ENCODE data around the gene SMYD4. TPM values are rescaled to one million over a fixed set of nuclear protein-coding genes. Genes with fewer than 3 reads are reported as not detected.

Gene SMYD4
- total RNA-seq, 6 donors from 2014 or later = 9.1 to 28.3 (median 17.3) TPM

DNA sequence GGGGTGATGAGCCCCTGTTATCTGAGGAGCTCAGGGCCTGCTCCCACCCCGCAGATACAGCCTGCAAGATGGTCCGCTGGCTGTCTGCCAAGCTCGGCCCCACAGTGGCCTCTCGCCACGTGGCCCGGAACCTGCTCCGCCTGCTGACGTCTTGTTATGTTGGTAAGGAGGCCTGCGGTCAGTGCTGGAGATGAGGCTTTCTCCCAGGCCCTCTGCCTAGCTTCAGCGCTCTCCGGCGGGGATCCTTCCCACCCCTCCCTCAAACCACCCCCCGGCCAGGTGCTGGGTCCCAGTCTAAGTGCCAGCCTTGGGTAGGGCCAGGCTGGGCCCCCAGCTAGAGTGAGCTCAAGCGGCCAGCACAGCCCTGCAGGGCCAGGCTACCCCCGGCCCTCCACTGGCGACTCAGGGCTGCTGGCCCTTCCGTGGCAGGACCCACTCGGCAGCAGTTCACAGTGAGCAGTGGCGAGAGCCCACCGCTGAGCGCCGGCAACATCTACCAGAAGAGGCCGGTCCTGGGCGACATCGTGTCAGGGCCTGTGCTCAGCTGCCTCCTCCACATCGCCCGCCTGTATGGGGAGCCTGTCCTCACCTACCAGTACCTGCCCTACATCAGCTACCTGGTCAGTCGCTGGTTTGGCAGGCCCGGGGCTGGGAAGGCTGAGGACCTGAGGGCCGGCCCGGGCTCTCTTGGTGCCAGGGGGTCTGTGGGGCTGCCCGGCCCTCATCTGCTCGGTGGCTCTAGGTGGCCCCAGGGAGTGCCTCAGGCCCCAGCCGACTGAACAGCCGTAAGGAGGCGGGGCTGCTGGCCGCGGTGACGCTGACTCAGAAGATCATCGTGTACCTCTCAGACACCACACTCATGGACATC, 99.1 kb downstream of the SMYD4 start:
- Histone ChIP-seq H3K4me1 (peaks cover 5 to 55% (median 45%) of the 10 kb centered on the region in 4 donors), H3K9me3 (no peaks in the 10 kb centered on the region), H3K27me3 (no peaks in the 10 kb centered on the region), H3K27ac (peak overlapping the region; percentile 58 to 91 (median 80)), H3K4me3 (peak overlapping the region in 2 of 4 donors; percentile 18 to 25), H3K36me3 (peaks cover 19 to 74% (median 66%) of the 10 kb centered on the region in 4 donors)
- 78 to 79% methylated on average over 13 to 28 of the region's 40 CpGs for WGBS, 2 donors
- ATAC-seq (ENCODE audit: low FRiP score in 2 of 2) (peak; percentile 73 to 92), DNase-seq (peak; percentile 71 to 93)
- TF ChIP-seq POLR2AphosphoS5 (IDR thresholded peaks at IDR 0.05) (peak in 1 of 2 donors; percentile 36), POLR2A (IDR thresholded peaks at IDR 0.05) (peak in 1 of 4 donors; percentile 37), EP300 (IDR thresholded peaks at IDR 0.05) (no peak)
- TF ChIP-seq, protein P1, sequence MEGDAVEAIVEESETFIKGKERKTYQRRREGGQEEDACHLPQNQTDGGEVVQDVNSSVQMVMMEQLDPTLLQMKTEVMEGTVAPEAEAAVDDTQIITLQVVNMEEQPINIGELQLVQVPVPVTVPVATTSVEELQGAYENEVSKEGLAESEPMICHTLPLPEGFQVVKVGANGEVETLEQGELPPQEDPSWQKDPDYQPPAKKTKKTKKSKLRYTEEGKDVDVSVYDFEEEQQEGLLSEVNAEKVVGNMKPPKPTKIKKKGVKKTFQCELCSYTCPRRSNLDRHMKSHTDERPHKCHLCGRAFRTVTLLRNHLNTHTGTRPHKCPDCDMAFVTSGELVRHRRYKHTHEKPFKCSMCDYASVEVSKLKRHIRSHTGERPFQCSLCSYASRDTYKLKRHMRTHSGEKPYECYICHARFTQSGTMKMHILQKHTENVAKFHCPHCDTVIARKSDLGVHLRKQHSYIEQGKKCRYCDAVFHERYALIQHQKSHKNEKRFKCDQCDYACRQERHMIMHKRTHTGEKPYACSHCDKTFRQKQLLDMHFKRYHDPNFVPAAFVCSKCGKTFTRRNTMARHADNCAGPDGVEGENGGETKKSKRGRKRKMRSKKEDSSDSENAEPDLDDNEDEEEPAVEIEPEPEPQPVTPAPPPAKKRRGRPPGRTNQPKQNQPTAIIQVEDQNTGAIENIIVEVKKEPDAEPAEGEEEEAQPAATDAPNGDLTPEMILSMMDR (IDR thresholded peaks at IDR 0.05) = no peak

DNA sequence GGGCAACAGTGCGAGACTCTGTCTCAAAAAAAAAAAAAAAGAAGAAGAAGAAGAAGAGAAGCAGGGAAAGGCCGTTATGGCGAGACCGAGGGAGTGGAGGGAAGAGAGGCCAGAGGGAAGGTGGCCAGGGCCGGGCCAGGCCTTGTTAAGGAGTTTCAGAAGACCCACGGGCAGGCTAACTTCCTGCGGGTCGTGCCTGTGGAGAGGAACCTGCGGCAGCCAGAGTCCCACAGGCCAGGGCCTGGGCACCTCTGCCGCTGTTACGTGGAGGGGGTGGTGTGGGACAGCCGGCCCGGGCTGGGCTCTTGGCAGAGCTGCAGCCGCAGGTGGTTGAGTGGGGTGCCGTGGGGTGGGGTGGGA, 99.8 kb downstream of the SMYD4 start:
- peak in 1 of 2 donors; percentile 80 for DNase-seq
- peaks cover 12 to 60% (median 51%) of the 10 kb centered on the region in 4 donors for H3K4me1 ChIP-seq
- peaks cover 19 to 70% (median 62%) of the 10 kb centered on the region in 4 donors for H3K36me3 ChIP-seq
- H3K27ac ChIP-seq = peak overlapping the region; percentile 58 to 91 (median 80)
- peak overlapping the region in 2 of 4 donors; percentile 18 to 25 for H3K4me3 ChIP-seq
- no peaks in the 10 kb centered on the region for H3K9me3 ChIP-seq
- TF ChIP-seq POLR2AphosphoS5 (IDR thresholded peaks at IDR 0.05) (no peak), EP300 (IDR thresholded peaks at IDR 0.05) (no peak), POLR2A (IDR thresholded peaks at IDR 0.05) (no peak)
- TF ChIP-seq, protein P1 (IDR thresholded peaks at IDR 0.05) = no peak
- H3K27me3 ChIP-seq = no peaks in the 10 kb centered on the region
- ATAC-seq (ENCODE audit: low FRiP score in 2 of 2) = peak; percentile 25 to 49
- WGBS, 2 donors = 56 to 67% methylated on average over 9 to 15 of the region's 15 CpGs

Other genes with a start within 250 kb of the SMYD4 start
- 10 to 100 TPM; 16.9 to 79.0 (median 49.2) TPM for gene SLC43A2, start 201.1 kb downstream of the SMYD4 start, total RNA-seq
- 10 to 100 TPM; 22.0 to 93.2 (median 55.5) TPM for gene SCARF1, start 184.2 kb downstream of the SMYD4 start, total RNA-seq
- 100 to 1,000 TPM in 2 of 6 donors, 10 to 100 TPM in 4; 43.7 to 192 (median 85.4) TPM for gene RILP, start 180.0 kb downstream of the SMYD4 start, total RNA-seq
- 100 to 1,000 TPM; 173 to 283 (median 220) TPM for gene PRPF8, start 145.0 kb downstream of the SMYD4 start, total RNA-seq
- gene TLCD2, start 119.5 kb downstream of the SMYD4 start, total RNA-seq = 10 to 100 TPM; 11.3 to 24.7 (median 14.9) TPM
- gene WDR81, start 105.2 kb downstream of the SMYD4 start, total RNA-seq = 100 to 1,000 TPM in 2 of 6 donors, 10 to 100 TPM in 4; 47.4 to 162 (median 60.8) TPM
- gene SERPINF2, start 87.0 kb downstream of the SMYD4 start, total RNA-seq = 10 to 100 TPM in 5 of 6 donors, 1 to 10 TPM in 1; 4.6 to 48.2 (median 24.6) TPM
- gene SERPINF1, start 67.8 kb downstream of the SMYD4 start, total RNA-seq = 100 to 1,000 TPM in 4 of 6 donors, 10 to 100 TPM in 2; 69.8 to 235 (median 114) TPM
- gene RPA1, start 103 bp upstream of the SMYD4 start, total RNA-seq = 10 to 100 TPM; 14.1 to 82.3 (median 24.8) TPM
- gene RTN4RL1, start 195.4 kb upstream of the SMYD4 start, total RNA-seq = 1 to 10 TPM; 5.1 to 7.3 (median 6.2) TPM
- gene DPH1, start 200.3 kb upstream of the SMYD4 start, total RNA-seq = 100 to 1,000 TPM in 1 of 6 donors, 10 to 100 TPM in 5; 28.8 to 129 (median 45.1) TPM
- gene OVCA2, start 212.1 kb upstream of the SMYD4 start, total RNA-seq = 10 to 100 TPM; 20.1 to 56.1 (median 33.5) TPM
- gene HIC1, start 225.2 kb upstream of the SMYD4 start, total RNA-seq = 10 to 100 TPM in 5 of 6 donors, 1 to 10 TPM in 1; 8.0 to 25.5 (median 19.1) TPM